GM18505 (cell line): ENCODE results near the gene UBAP1L.
A peak's percentile ranks its signal among the peaks of the same experiment; 100 is the strongest.

ENCODE experiments used
- ATAC-seq: cut with Tn5 transposase; IDR thresholded peaks from one replicate; pipeline ENCODE4 v1.9.1; 2021; ENCODE audit not compliant: unreplicated experiment
- POLR2A ChIP-seq: IDR thresholded peaks from 4 replicates; pipeline ENCODE4 v1.6.1; 2011; ENCODE audit warnings: borderline replicate concordance; ENCODE audit not compliant: insufficient read depth, insufficient read length; ENCODE audit errors: extremely low read depth

Gene UBAP1L

DNA sequence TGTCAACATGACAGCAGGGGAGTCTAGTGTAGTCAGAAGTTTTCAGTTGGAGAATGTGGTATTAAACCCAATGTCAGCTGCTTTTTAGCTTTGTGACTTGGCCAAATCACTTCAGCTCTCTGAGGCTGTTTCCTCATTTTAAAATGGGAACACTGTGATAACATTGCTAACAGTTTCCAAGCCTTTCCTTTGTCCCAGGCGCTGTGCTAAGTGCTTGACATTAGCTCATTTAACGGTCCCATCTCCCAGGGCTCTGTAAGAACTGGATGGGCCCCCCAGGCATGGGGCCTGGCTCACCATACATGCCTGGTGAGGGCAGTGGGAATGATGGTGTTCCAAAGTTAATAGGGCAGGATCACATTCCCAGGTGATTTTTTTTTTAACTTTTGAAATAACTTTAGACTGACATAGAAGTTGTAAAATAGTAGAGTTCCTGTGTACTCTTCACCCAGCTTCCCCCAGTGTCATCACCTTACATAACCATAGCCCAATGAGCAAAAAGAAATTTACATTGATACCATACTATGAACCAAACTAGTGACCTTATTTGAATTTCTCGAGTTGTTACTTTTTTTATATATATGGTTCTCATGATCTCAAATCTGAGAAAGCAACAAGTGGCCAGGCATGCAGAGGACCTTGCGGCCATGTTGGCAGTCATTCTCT is 54.9 kb downstream of the UBAP1L start:
- TF ChIP-seq POLR2A: no peak
- ATAC-seq: no peak

DNA sequence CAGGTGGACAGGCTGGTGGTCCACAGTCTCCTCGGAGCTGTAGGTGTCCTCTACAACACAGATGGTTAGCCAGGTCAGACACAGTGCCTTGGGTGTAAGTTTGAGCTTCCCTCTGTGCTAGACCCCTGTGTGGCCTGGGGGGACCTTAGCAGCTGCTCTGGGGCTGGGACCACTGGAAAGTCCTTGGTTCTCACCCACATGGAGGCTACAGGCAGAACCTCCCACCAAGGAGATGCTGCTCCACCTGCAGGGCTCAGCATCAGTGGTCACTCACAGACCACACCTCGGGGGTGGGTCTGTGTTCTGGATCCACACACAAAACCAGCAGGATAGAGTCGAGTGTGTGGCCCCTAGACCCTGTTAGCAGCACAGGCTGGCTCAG is 55.6 kb downstream of the UBAP1L start:
- TF ChIP-seq POLR2A: no peak
- no peak for ATAC-seq

DNA sequence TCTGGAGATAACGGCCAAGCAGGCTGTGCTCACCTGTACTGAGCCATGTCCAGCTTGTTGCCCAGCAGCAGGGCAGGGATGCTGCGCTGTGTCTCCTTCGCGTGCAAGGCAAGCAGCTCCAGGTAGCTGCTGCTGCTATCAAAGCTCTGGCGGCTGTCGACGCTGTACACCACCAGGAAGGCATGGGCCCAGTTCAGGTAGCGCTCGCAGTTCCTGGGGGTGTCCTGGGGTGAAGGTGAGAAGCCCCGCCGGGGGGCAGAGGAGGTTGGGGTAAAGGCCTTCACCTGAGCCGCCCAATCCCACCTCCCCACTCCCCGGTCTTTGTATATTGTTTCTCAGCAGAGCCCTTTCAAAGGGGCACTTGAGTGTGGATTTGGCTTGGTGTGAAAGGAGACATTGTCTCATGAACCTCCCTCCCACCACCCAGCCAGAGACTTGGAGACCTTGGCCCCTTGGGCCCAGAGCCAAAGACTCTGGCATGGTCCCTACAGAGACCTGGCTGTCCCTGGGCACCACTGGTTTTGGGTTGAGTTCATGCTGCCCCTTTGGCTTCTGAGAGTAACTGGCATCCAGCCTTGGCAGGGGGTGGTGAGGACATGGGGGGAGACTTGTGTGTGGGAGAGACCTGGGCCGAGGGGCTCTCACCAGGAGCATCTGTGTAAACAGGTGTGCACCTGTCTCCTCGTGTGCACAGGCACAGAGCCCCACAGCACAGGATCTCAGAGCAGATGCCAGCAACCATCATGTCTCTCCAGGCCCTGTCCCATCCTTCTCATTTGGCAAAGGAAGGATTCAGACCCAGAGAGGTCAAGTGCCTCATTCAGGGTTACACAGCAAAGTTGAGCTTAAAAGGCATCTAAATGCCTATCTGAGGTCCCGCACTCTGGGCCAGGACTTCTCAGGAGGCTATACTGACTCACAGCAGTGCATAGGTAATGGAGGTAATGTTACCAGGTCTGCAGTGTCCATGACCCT is 56.3 kb downstream of the UBAP1L start:
- no peak for ATAC-seq
- TF ChIP-seq POLR2A: no peak

DNA sequence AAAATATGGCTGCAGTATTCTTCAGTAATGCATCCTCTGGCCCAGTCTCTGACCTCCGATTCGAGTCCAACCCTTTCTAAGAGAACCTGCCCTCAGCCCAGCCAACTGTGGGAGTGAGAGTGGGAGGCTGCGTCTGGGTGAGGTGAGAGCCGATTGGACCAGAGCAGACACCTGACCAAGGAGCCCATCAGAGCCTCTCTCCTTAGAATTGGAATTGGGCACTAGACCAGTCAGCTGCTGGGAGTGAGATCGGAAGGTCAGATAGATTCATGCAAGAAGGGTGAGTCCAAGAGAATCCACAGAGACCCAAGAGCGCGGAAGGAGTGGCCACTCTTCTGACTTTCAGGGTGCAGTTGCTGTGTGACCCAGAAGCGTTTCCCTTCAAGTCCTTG is 57.5 kb downstream of the UBAP1L start:
- TF ChIP-seq POLR2A: no peak
- ATAC-seq: no peak

DNA sequence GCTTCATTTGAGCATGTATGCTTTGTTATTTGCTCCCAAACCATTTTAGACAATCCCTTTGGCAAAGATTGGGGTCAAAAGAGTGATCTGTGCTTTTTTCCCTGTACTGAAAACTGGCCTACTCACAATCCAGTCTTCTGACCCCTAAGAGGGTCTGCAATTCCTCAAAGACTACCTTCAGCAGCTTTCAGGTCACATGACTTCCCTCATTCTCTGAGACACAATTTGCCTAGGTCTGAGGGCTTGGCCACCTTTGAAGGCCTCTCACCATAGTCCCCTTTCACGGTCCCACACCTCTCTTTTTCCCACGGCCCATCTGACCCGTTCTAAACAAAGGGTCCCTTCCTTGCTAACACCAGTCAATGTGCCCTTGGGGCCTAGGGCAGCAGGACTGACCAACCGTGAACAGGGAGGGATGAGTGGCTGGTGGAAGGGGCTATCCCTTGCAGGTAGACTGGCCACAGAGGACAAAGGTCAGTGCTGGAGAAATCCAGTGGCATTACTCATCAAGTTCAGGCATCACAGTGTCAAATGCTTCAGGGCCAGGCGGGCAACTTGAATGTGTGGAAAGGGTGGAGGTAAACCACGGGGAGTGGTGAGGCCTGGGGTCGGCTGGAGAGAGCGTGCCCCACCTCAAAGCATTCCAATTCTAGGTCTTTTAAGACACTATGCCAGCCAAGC is 58.0 kb downstream of the UBAP1L start:
- ATAC-seq: no peak

DNA sequence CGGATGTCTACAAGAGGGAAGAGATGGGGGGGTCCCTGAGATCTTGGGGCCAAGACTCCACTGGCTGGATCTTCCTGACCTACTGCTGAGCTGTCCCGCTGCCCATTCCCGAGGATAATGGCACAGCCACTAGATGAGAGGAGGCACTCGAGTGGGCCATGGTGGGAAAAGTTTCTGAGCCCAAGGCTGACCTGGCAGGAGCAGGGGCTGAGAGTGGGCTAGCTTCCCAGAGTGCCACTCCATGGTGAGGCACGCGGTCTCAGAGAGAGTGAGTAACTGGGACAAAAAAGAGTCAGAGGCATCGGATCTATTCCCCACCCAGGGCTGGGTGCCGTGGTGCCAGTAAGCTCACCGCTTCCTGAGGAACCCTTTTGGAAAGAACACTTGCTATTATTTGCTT is 58.9 kb downstream of the UBAP1L start:
- no peak for TF ChIP-seq POLR2A
- no peak for ATAC-seq

More for the DNA sequence above, 58.0 kb downstream of the UBAP1L start:
- TF ChIP-seq POLR2A: no peak

DNA sequence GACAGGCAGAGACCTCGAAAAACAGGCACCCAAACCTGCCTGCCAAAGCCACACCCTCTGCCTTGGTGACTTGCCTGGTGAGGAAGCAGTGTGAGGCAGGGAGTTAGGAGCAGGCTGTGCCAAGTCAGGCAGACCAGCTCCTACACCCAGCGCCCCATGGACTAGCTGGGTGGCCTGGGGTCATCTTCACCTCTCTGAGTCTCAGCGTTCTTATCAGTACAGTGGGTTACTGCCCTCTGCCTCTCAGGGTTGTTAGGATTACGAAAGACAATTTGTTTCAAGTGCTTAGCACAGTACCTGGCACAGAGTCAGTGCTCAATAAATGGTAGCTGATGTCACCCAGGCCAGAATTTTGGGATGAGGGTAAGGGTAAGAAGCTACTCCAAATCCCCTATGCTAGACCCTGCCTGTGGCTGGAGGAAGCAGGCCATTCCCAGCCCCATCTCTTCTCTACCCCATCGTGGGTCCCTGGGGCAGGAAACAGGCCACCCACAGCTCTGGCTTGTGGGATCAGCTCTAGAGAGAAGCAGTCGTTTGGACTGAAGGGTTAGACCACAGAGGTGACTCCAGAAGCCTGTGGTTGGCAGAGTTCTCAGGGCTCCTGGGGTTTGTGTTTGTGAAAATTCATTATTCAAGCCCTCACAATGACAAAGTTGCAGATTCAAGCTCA is 59.7 kb downstream of the UBAP1L start:
- ATAC-seq: no peak
- TF ChIP-seq POLR2A: no peak

DNA sequence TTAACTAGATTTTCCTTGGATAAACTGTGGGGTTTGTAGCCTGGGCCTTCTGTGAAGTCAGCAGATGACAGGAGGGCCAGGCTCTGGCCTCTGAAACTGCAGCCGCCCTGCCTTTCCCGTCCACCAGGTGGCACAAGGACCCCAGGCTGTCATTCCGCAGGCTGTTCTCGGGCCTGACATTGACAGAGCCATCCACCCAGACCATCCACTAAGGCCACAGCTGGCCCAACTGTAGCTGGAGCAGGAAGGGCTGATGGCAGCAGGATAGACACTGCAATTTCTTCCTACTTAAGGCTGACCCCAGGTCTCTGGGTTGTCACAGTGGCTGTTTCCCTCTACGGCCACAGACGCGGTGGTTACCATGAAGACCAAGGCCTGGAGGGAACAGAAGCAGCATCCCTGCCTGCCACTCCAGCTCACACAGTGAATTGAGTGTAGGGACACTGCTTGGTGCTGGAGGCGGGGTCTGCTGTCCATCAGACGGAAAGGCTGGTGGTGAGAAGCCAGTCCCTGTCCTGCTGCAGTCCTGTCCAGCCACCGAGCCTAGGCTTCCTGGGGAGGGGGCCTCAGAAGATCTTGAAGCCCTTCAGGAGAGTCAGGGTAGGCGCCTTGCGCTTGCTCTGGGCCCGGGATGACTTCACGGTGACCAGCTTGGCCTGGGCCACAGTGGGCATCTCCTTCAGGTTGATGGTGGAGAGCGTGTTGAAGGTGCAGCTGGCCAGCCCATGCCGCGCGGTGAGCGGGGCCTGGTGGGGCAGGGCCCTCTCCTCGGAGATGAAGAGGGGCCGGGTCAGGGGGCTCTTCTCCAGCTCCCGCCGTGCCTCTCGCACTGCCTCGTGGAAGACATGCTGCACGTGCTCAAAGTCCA is 60.4 kb downstream of the UBAP1L start:
- no peak for ATAC-seq

DNA sequence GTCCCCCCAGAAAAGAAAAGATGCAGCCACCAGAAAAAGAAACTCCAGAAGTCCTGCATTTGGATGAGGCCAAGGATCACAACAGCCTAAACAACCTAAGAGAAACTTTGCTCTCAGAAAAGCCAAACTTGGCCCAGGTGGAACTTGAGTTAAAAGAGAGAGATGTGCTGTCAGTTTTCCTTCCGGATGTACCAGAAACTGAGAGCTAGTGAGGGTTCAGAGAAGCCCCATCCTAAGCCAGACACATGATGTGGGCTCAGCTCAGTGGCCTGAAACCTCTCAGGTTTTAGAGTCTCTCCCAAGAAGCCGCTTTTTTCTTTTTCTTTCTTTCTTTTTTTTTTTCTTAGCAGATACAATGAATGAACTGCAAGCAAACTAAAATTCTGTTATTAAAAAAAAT is 62.0 kb downstream of the UBAP1L start:
- no peak for TF ChIP-seq POLR2A
- ATAC-seq: no peak

More for the DNA sequence above, 60.4 kb downstream of the UBAP1L start:
- no peak for TF ChIP-seq POLR2A

DNA sequence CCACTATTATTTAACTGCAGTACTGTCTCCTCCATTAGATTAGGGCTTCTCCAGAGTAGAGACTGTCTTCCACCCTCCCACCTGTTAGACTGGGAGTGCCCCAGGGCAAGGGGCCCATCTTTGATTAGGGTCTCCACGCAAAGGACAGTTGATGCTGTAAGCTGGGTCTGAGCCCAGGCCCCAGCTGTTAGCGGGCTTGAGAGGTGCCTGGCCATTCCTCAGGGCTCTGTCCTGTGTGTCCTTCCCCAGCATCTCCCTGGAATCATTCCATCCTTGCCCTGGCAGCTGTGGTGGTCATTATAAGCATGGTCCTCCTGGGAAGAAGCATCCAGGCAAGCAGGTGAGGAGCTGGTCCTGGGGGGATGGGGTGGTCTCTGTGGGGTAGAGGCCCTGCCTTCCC is 63.7 kb downstream of the UBAP1L start:
- no peak for TF ChIP-seq POLR2A
- no peak for ATAC-seq

DNA sequence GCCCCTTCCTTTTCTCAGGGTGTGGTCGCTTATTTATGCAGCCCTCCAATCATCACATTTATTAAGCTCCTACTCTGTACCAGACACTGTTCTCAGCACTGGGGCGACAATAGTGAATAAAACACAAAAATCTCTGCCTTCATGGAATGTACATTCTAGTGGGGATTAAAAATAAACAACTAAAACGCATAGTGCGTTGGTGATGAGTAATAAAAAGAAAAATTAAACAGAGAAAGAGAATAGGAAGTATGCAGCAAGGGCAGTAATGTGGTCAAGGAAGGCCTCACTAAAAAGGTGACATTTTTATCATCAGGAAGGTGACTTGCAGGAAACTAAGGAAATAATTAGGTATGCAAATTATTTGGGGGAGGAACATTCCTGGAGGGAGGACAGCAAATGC is 64.7 kb downstream of the UBAP1L start:
- ATAC-seq: no peak

DNA sequence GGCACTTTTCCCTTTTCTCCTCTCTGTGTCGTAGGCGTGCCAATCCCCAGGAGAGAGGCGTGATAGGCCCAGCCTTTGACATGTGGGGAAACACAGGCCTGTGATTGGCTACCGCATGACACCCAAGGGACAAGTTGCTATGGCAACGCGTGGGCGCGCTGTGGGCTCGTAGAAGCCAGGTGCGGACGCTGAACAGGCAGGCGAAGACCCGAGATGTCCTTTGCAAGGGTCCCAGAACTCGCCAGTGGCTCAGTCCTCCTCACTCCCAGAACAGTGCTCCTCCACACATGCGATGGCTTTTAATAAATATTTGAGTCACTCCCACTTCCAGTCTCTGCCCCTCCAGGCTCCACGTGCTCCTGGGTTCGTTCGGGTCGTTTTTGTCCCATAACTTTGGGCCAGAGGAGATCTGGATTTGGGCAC is 65.6 kb downstream of the UBAP1L start:
- ATAC-seq: peak; percentile 70
- no peak for TF ChIP-seq POLR2A

More for the DNA sequence above, 64.7 kb downstream of the UBAP1L start:
- no peak for TF ChIP-seq POLR2A

DNA sequence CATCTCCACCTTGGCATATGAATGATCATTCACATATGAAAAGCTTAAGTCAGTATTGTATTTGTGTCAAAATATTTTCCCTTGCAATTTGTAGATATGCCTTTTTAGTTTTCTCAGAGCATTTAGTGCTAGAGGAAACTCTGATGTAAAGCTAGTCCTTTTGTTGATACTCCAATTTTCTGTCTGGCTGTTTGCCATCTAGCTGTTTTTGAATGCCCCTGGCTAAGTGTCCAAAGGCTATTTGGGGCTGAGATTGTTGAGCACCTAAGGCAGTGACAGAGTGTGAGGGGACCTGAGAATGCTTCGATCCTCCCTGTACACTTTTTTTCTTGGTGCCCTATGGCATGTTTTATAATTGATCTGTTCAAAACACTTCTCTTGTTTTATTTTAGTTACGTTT is 66.8 kb downstream of the UBAP1L start:
- no peak for TF ChIP-seq POLR2A
- ATAC-seq: no peak
